K562 (cell line): Measurements from ENCODE around the gene NCOA6. TPM values are rescaled to one million over a fixed set of nuclear protein-coding genes. Genes with fewer than 3 reads are reported as not detected.
A peak's percentile ranks its signal among the peaks of the same experiment; 100 is the strongest.

Experiments
- CSDE1 ChIP-seq, 2 experiments: fragments of 450-650 bp; IDR thresholded peaks; 2 replicates each; pipeline ENCODE4 v1.6.1; 2016; ENCODE audit warnings: mild to moderate bottlenecking in 1 of 2
- CTCFL ChIP-seq: IDR thresholded peaks from 2 replicates; pipeline ENCODE4 v1.6.1; 2011; ENCODE audit warnings: borderline replicate concordance, low read depth, mild to moderate bottlenecking, moderate library complexity, low read length; ENCODE audit not compliant: insufficient read depth, poor library complexity, severe bottlenecking
- E2F4 ChIP-seq: sonication (generic); formaldehyde crosslinking; IDR thresholded peaks from 2 replicates; pipeline ENCODE4 v1.8.0; 2022; ENCODE audit warnings: mild to moderate bottlenecking, low read depth, missing genetic modification reagents
- HNRNPLL ChIP-seq: fragments of 200-400 bp; formaldehyde crosslinking; IDR thresholded peaks from 2 replicates; pipeline ENCODE4 v1.6.1; 2017; ENCODE audit warnings: low read length, low read depth, mild to moderate bottlenecking; ENCODE audit not compliant: poor library complexity, severe bottlenecking
- MAFG ChIP-seq: fragments of 450-650 bp; conservative IDR thresholded peaks from 2 replicates; pipeline ENCODE4 v1.6.1; 2016; ENCODE audit warnings: missing genetic modification characterization, missing compliant biosample characterization
- MAZ ChIP-seq, 2 experiments: fragments of 450-650 bp in 1 of 2; sonication (generic) in 1 of 2; formaldehyde crosslinking; IDR thresholded peaks in 1 of 2; conservative IDR thresholded peaks in 1 of 2; 2 replicates each; pipeline versions ENCODE4 v1.4.0 to v1.5.0; 2020; ENCODE audit warnings: mild to moderate bottlenecking in 1 of 2, missing genetic modification reagents in 1 of 2
- MCM3 ChIP-seq: fragments of 450-650 bp; IDR thresholded peaks from 2 replicates; pipeline ENCODE4 v1.6.1; 2016
- MCM5 ChIP-seq: fragments of 450-650 bp; IDR thresholded peaks from 2 replicates; pipeline ENCODE4 v1.6.1; 2016; ENCODE audit warnings: low read depth
- MEF2A ChIP-seq: IDR thresholded peaks from 2 replicates; pipeline ENCODE4 v1.6.1; 2011; ENCODE audit warnings: low read depth, mild to moderate bottlenecking, low read length, moderate library complexity; ENCODE audit not compliant: control insufficient read depth
- MTA2 ChIP-seq: fragments of 450-650 bp; IDR thresholded peaks from 2 replicates; pipeline ENCODE4 v1.6.1; 2016; ENCODE audit warnings: low read depth
- PCBP2 ChIP-seq: fragments of 200-400 bp; formaldehyde crosslinking; IDR thresholded peaks from 2 replicates; pipeline ENCODE4 v1.6.1; 2018; ENCODE audit warnings: low read length, low read depth, mild to moderate bottlenecking, moderate library complexity; ENCODE audit not compliant: poor library complexity, severe bottlenecking
- SNRNP70 ChIP-seq: fragments of 200-400 bp; formaldehyde crosslinking; optimal IDR thresholded peaks from 2 replicates; pipeline ENCODE3; 2017; ENCODE audit warnings: low read depth, low read length
- SREBF1 ChIP-seq: fragments of 150-350 bp; IDR thresholded peaks from 2 replicates; pipeline ENCODE4 v1.6.1; 2014; ENCODE audit warnings: antibody characterized with exemption, low read depth, low read length, borderline replicate concordance
- TFAM ChIP-seq: fragments of 250-450 bp; sonication (Bioruptor Pico); conservative IDR thresholded peaks from 2 replicates; pipeline ENCODE4 v1.5.0; 2021; ENCODE audit warnings: mild to moderate bottlenecking, moderate library complexity
- ZC3H4 ChIP-seq: sonication (generic); formaldehyde crosslinking; IDR thresholded peaks from 2 replicates; pipeline ENCODE4 v1.9.0; 2021; ENCODE audit warnings: missing genetic modification reagents, borderline replicate concordance
- ZNF212 ChIP-seq: fragments of 450-650 bp; formaldehyde crosslinking; IDR thresholded peaks from 2 replicates; pipeline ENCODE4 v1.4.0; 2020; ENCODE audit warnings: mild to moderate bottlenecking
- ZNF436 ChIP-seq: fragments of 250-450, 450-650 bp; sonication (Bioruptor Pico); formaldehyde crosslinking; IDR thresholded peaks from 2 replicates; pipeline ENCODE4 v1.7.0; 2020; ENCODE audit warnings: mild to moderate bottlenecking
- ZNF561 ChIP-seq: fragments of 450-650 bp; formaldehyde crosslinking; conservative IDR thresholded peaks from 2 replicates; pipeline ENCODE4 v1.4.0; 2020; ENCODE audit warnings: mild to moderate bottlenecking, moderate library complexity
- polyA plus RNA-seq, 8 experiments: library from polyadenylated mRNA; depleted of rRNA in 4 of 8; stranded (reverse) in 5 of 8; unstranded in 3 of 8; fragments of >200 nt; fragmentation: Nextera tagmentation in 2 of 8; fragmentation: Illumina TruSeq in 1 of 8; extraction: Ambion mirVana in 2 of 8; extraction: Trizol in 1 of 8; gene quantifications; 2 replicates each; pipeline versions ENCODE4 v1.2.1 to v1.2.3, GENCODE V29; 2011 to 2014; ENCODE audit warnings: inconsistent platforms in 1 of 8, missing spikeins in 1 of 8
- total RNA-seq, 7 experiments: library from RNA; depleted of rRNA in 6 of 7; stranded (reverse); fragments of >200 nt in 6 of 7; fragmentation: Illumina TruSeq in 2 of 7; extraction: Trizol in 2 of 7; gene quantifications; 2 replicates each; pipeline versions ENCODE4 v1.2.1 to v1.2.3, GENCODE V29; 2011 to 2021; ENCODE audit warnings: low replicate concordance in 1 of 7
- TF ChIP-seq, protein P1 (sequence below): conservative IDR thresholded peaks from 2 replicates; pipeline ENCODE4 v1.6.1; 2011; ENCODE audit warnings: low read depth, mild to moderate bottlenecking, low read length; ENCODE audit not compliant: control insufficient read depth

NCOA6 gene
- total and polyA plus RNA-seq, 9 of the 15 experiments (the other 6 are each of a cell fraction or from before 2014, with no cell fraction given): 6.1 to 25.0 (median 9.5) TPM

- TF ChIP-seq HNRNPLL (no peak), PCBP2 (peak; percentile 50), MAFG (tag) (no peak), MTA2 (no peak), ZNF561 (no peak), CSDE1 (IDR thresholded peaks at IDR 0.05) (peak in 1 of 2 experiments; percentile 52; a peak in 1 of 4 replicates), MCM5 (no peak), ZNF212 (no peak), E2F4 (CRISPR knock-in tag) (no peak), SNRNP70 (no peak), TFAM (CRISPR knock-in tag) (no peak), MEF2A (no peak), ZNF436 (CRISPR knock-in tag) (no peak), ZC3H4 (CRISPR knock-in tag) (no peak), SREBF1 (no peak), MCM3 (no peak), MAZ (CRISPR knock-in tag; conservative IDR thresholded peaks at IDR 0.05 in 1 of 2, IDR thresholded peaks at IDR 0.05 in 1 of 2) (no peak; a peak in 1 of 4 replicates), CTCFL (no peak)
- TF ChIP-seq, protein P1, sequence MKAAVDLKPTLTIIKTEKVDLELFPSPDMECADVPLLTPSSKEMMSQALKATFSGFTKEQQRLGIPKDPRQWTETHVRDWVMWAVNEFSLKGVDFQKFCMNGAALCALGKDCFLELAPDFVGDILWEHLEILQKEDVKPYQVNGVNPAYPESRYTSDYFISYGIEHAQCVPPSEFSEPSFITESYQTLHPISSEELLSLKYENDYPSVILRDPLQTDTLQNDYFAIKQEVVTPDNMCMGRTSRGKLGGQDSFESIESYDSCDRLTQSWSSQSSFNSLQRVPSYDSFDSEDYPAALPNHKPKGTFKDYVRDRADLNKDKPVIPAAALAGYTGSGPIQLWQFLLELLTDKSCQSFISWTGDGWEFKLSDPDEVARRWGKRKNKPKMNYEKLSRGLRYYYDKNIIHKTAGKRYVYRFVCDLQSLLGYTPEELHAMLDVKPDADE: peak; percentile 62; the same call in 1 of the 2 replicates
These were observed 121.1 kb downstream of the NCOA6 start, which contains the start of gene TP53INP2 (continued) for GRCh38 chr20:34704177-34705007.
